Activated naive CD4-positive, alpha-beta T cell treated with anti-CD3 and anti-CD28 coated beads for 36 hours (primary cell): Measurements from ENCODE around the gene CEP78. TPM values are rescaled to one million over a fixed set of nuclear protein-coding genes. Genes with fewer than 3 reads are reported as not detected.
"Not testable (repeated sequence)": the region's sequence is repeated elsewhere in the genome, so short reads cannot be mapped to it uniquely, and the experiment has no call there.

ENCODE experiments used
- CTCF ChIA-PET: fragments of 350-600 bp; sonication (Branson Sonifier 250); formaldehyde crosslinking; loops from one replicate; lab custom pipeline; 2021; ENCODE audit warnings: antibody characterized with exemption; lab: Charles Lee
- DNase-seq: peaks from one replicate; pipeline ENCODE4 v3.0.0-alpha.2; 2020
- H3K27ac Mint-ChIP-seq: one replicate; pipeline ENCODE4 v1.8.0; 2021; ENCODE audit warnings: mild to moderate bottlenecking, mixed read lengths
- H3K27me3 Mint-ChIP-seq: one replicate; pipeline ENCODE4 v1.8.0; 2021; ENCODE audit warnings: low read depth, mixed read lengths
- H3K36me3 Mint-ChIP-seq: one replicate; pipeline ENCODE4 v1.8.0; 2021; ENCODE audit warnings: low read depth, mixed read lengths
- H3K4me1 Mint-ChIP-seq: one replicate; pipeline ENCODE4 v1.8.0; 2021; ENCODE audit warnings: low read depth, mixed read lengths
- H3K4me3 Mint-ChIP-seq: one replicate; pipeline ENCODE4 v1.8.0; 2021; ENCODE audit warnings: mild to moderate bottlenecking, moderate library complexity, mixed read lengths
- H3K9me3 Mint-ChIP-seq: one replicate; pipeline ENCODE4 v1.8.0; 2021; ENCODE audit warnings: mixed read lengths
- intact Hi-C: fragments of 100-400 bp; cut with micrococcal nuclease; formaldehyde crosslinking; loops from one replicate; pipeline ENCODE4 v1.15.1; 2023
- total RNA-seq, 2 experiments: library from RNA; stranded (reverse); gene quantifications; one replicate each; pipeline ENCODE4 v1.2.3, GENCODE V29; 2021

Gene CEP78
- total RNA-seq, 2 experiments from 2014 or later: 39.5 to 39.7 TPM

DNA sequence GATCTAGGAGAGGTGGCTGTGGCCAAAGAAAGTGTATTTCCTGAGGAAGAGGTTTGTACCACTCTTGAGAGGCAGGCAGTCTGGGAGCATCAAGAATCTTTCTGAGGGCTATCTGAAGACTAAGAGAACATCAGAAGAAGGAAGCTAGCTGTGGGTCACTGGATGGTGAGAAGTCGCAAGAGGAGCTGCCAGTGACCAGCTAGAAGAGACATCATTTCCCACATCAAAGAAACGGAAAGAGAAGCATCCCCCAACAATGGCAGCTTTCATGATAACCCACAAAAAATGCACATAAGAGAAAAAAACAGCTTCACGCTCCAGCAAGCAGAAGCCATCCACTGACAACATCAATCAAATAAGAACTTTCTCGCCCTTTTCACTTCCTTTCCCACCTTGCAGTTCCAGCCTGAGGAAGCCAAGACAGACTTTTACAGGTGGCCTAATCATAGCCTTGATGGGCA is 25.0 kb upstream of the CEP78 start:
- Mint-ChIP-seq H3K4me3 (no peak overlapping the region), H3K4me1 (peaks cover 31% of the 10 kb centered on the region), H3K36me3 (no peaks in the 10 kb centered on the region), H3K27ac (no peak overlapping the region), H3K9me3 (peaks cover 6% of the 10 kb centered on the region), H3K27me3 (no peaks in the 10 kb centered on the region)
- DNase-seq: peak; percentile 9
- intact Hi-C loops: loop anchor here (5.0 to 10.0 kb wide), 2 partner anchors 366 to 464 kb away; no protein-coding TSS in a partner anchor
- CTCF ChIA-PET: no interaction called here

DNA sequence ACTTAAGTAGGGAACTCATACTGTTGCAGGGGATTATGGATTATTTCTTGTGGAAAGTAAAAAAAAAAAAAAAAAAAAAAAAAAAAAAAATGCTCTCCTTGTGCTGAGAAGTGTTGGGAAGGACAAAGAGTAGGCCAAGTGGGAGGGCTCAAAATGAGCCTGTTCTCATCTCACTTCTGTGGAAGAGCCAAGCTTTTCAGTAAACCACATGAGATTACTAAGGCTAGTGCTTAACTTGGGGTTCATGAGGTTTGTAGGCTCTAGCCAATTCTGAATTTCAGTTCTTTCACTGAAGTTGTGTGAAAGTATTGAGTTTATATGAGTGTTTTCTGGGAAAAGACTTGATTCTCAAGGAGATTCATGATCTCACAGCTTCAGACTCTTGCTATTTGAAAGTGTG is 23.0 kb upstream of the CEP78 start:
- H3K9me3 Mint-ChIP-seq: no peaks in the 10 kb centered on the region
- no peaks in the 10 kb centered on the region for H3K27me3 Mint-ChIP-seq
- H3K27ac Mint-ChIP-seq: no peak overlapping the region
- CTCF ChIA-PET: interaction anchor here (0.6 to 1.7 kb wide), 4 partner anchors 23 to 792 kb away, joined by 3 to 4 read pairs (median 4); partner anchors contain the start of gene CEP78
- no peaks in the 10 kb centered on the region for H3K36me3 Mint-ChIP-seq
- intact Hi-C loops: loop anchor here (1.0 to 10.0 kb wide), 7 partner anchors 81 to 754 kb away; no protein-coding TSS in a partner anchor
- H3K4me3 Mint-ChIP-seq: no peak overlapping the region
- peaks cover 31% of the 10 kb centered on the region for H3K4me1 Mint-ChIP-seq
- no peak for DNase-seq

DNA sequence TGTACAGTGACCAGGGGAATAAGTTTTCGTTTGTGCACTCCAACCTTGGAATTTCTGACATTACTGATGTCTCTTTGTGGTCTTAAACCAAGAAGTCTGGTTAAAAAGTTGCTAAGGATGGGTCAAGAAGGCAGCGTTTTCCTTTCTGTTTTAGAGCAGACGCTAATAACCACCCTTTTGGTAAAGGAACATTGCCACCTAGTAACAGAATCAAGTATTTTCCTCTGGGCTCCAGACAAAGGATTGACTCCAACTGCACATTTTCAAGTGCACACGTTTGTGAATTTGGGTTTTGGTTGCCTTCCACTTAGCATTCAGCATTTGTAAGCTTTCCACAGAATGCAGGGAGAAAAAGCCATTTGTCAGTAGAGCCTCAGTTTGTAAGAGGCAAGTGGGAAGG is 22.2 kb upstream of the CEP78 start:
- Mint-ChIP-seq H3K4me3 (no peak overlapping the region), H3K27me3 (no peaks in the 10 kb centered on the region), H3K27ac (no peak overlapping the region), H3K4me1 (peaks cover 31% of the 10 kb centered on the region), H3K9me3 (no peaks in the 10 kb centered on the region), H3K36me3 (no peaks in the 10 kb centered on the region)
- intact Hi-C loops: loop anchor here (1.0 to 10.0 kb wide), 7 partner anchors 81 to 755 kb away; no protein-coding TSS in a partner anchor
- no peak for DNase-seq
- CTCF ChIA-PET: interaction anchor here (1.1 to 1.7 kb wide), 3 partner anchors 9 to 236 kb away, joined by 3 to 4 read pairs (median 3); partner anchors contain the start of gene CEP78

DNA sequence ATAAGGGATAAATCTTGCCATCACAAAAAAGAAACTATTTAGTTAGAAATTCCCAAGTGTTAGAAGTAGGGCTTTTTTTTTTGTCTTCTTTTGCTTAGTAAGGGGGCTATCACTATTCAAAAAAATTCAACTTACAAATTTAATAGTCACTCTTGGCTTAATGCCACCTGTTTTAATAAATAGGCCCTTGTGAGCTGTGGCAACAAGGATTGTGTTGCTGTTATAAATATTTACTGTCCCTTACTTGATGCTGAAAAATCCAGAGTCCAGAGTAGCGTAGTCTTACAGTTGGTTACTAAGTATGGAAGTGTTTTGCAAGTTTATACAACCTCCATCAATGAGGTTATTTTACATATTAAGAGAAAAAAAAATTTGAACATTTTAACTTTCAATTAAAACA is 21.4 kb upstream of the CEP78 start:
- Mint-ChIP-seq H3K4me1 (peaks cover 31% of the 10 kb centered on the region), H3K27ac (no peak overlapping the region), H3K9me3 (no peaks in the 10 kb centered on the region), H3K36me3 (no peaks in the 10 kb centered on the region), H3K27me3 (no peaks in the 10 kb centered on the region), H3K4me3 (no peak overlapping the region)
- CTCF ChIA-PET: interaction anchor here (0.6 to 1.3 kb wide), 6 partner anchors 8 to 758 kb away, joined by 3 to 9 read pairs (median 3); no protein-coding TSS in a partner anchor
- DNase-seq: no peak
- intact Hi-C loops: loop anchor here (5.0 to 10.0 kb wide), 2 partner anchors 370 to 467 kb away; no protein-coding TSS in a partner anchor

DNA sequence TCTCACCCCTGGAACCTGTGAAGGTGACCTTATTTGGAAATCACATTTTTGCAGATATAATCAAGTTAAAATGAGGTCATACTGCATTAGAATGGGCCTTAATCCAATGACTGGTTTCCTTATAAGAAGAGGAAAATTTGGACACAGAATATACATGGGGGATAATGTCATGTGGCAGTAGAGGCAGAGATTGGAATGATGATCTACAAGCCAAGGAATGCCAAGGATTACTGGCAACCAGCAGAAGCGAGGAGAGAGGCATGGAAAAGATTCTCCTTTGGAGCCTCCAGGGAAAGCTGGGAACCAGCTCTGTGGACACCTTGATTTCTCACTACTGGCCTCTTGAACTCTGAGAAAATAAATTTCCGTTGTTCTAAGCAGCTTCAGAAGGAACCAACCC is 20.2 kb upstream of the CEP78 start:
- Mint-ChIP-seq H3K27ac (no peak overlapping the region), H3K27me3 (no peaks in the 10 kb centered on the region), H3K4me3 (no peak overlapping the region), H3K4me1 (peaks cover 23% of the 10 kb centered on the region), H3K9me3 (no peaks in the 10 kb centered on the region), H3K36me3 (no peaks in the 10 kb centered on the region)
- DNase-seq: no peak
- intact Hi-C loops: loop anchor here (10.0 kb wide), 1 partner anchor 371 kb away; no protein-coding TSS in a partner anchor
- CTCF ChIA-PET: interaction anchor here (0.8 to 1.4 kb wide), 5 partner anchors 13 to 759 kb away, joined by 3 to 9 read pairs (median 3); no protein-coding TSS in a partner anchor

DNA sequence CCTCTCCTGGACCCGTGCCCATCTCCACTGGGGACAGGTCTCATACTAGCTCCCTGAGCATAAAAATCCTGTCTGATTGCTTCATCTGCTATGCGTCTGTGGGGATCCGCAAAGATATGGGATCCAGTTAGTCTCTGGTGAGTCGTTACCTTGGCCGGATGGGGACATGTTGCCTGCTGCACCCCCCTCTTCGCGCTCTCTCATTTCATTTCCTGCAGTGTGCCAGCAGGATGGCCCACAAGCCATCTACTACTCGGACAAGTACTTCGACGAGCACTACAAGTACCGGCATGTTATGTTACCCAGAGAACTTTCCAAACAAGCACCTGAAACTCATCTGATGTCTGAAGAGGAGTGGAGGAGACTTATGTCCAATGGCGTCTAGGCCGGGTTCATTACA is 17.0 kb upstream of the CEP78 start:
- Mint-ChIP-seq H3K9me3 (no peaks in the 10 kb centered on the region), H3K4me3 (no peak overlapping the region), H3K36me3 (no peaks in the 10 kb centered on the region), H3K27ac (no peak overlapping the region), H3K4me1 (no peaks in the 10 kb centered on the region), H3K27me3 (no peaks in the 10 kb centered on the region)
- intact Hi-C loops: loop anchor here (10.0 kb wide), 1 partner anchor 374 kb away; no protein-coding TSS in a partner anchor
- no peak for DNase-seq
- CTCF ChIA-PET: no interaction called here

DNA sequence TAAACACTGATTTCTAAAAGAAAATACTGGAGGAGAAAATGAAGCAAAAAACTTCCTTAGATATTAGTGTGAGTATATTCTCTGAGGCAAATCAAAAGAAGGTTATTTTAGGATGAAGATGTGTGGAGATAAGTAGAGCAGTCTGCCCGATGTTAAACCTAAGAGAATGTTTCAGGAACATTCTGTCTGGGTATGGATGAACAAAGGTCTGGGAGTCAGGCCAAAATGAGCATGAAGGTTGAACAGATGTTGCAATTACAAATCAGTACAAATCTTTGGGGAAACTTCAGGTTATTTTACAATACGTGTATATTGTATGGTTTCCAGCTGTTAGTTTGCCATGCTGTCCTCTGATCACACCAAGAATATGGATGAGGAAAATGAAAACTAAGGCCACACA is 14.4 kb upstream of the CEP78 start:
- intact Hi-C loops: no loop called here
- no peaks in the 10 kb centered on the region for H3K4me1 Mint-ChIP-seq
- no peak overlapping the region for H3K4me3 Mint-ChIP-seq
- no peaks in the 10 kb centered on the region for H3K27me3 Mint-ChIP-seq
- H3K9me3 Mint-ChIP-seq: no peaks in the 10 kb centered on the region
- no peak overlapping the region for H3K27ac Mint-ChIP-seq
- H3K36me3 Mint-ChIP-seq: no peaks in the 10 kb centered on the region
- DNase-seq: no peak
- CTCF ChIA-PET: interaction anchor here (1.4 kb wide), 1 partner anchor 7 kb away, joined by 3 read pairs; no protein-coding TSS in a partner anchor

DNA sequence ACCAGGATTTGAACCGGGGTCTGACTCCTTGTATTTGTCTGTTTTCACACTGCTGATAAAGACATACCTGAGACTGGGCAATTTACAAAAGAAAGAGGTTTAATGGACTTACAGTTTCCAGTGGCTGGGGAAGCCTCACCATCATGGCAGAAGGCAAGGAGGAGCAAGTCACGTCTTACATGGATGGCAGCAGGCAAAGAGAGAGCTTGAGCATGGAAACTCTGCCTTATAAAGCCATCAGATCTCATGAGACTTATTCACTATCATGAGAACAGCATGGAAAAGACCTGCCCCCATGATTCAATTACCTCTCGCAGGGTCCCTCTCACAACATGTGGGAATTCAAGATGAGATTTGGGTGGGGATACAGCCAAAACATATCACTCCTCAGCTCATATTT is 14.0 kb upstream of the CEP78 start:
- H3K4me1 Mint-ChIP-seq, H3K9me3 Mint-ChIP-seq, H3K27me3 Mint-ChIP-seq, H3K4me3 Mint-ChIP-seq, DNase-seq, H3K36me3 Mint-ChIP-seq, H3K27ac Mint-ChIP-seq, intact Hi-C loops: not testable (repeated sequence)
- CTCF ChIA-PET: interaction anchor here (1.4 kb wide), 1 partner anchor 8 kb away, joined by 3 read pairs; no protein-coding TSS in a partner anchor

DNA sequence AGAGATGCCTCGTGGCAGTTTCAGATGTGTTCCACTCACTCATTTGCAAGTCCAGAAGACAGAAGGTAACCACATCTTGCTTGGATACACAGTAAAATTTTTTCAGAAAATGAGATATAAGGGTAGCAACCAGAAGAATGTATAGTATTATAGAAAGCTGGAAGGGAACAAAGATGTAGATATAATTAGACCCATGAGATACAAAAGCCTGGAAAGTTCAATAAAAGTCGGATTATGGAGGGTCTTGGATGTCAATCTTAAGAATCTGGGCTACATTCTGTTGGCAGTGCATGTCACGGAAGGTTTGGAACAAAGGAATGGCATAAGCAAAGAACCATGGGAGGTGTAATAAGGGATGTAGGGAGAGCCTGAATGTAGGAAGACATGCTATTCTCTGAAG is 5.1 kb upstream of the CEP78 start:
- intact Hi-C loops: loop anchor here (10.0 kb wide), 1 partner anchor 1344 kb away; the partner anchor contains the start of gene TLE4

DNA sequence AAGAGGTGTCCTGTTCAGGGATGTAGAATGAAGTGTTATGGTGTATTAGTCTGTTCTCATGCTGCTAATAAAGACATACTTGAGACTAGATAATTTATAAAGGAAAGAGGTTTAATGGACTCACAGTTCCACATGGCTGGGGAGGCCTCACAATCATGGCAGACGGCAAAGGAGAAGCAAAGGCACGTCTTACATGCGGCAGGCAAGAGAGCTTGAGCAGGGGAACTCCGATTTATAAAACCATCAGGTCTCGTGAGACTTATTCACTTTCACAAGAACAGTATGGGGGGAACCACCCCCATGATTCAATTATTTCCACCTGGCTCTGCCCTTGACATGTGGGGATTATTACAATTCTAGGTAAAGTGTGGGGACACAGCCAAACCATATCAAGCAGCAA is 3.4 kb upstream of the CEP78 start:
- H3K27me3 Mint-ChIP-seq, H3K9me3 Mint-ChIP-seq, H3K4me3 Mint-ChIP-seq, H3K36me3 Mint-ChIP-seq, H3K27ac Mint-ChIP-seq, CTCF ChIA-PET, DNase-seq: not testable (repeated sequence)
- intact Hi-C loops: loop anchor here (10.0 kb wide), 1 partner anchor 1342 kb away; the partner anchor contains the start of gene TLE4
- peaks cover 14% of the 10 kb centered on the region for H3K4me1 Mint-ChIP-seq

More for the DNA sequence above, 5.1 kb upstream of the CEP78 start:
- no peak for DNase-seq
- CTCF ChIA-PET: no interaction called here
- no peaks in the 10 kb centered on the region for H3K9me3 Mint-ChIP-seq
- no peaks in the 10 kb centered on the region for H3K27me3 Mint-ChIP-seq
- H3K4me3 Mint-ChIP-seq: no peak overlapping the region
- no peaks in the 10 kb centered on the region for H3K36me3 Mint-ChIP-seq
- H3K27ac Mint-ChIP-seq: no peak overlapping the region
- H3K4me1 Mint-ChIP-seq: peaks cover 10% of the 10 kb centered on the region

DNA sequence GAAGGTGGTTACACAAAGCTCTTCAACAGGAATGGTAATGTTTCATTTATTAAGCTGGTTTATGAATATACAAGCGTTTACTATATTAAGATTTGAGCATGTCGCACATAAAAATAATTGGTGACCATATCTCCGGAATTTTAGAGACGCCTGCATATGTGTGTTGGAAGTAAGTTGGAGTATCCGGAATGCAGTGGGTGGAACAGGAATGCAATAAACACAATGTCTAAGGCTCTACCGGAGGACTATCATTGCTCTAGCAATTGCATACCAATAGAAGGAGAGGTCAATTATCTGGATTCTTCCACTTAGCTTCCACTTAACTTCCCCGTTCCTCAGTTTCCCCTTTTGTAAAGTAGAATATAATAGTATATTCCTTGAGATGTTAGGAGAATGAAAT is 1.1 kb upstream of the CEP78 start:
- no peak for DNase-seq
- Mint-ChIP-seq H3K27me3 (no peaks in the 10 kb centered on the region), H3K4me1 (peaks cover 33% of the 10 kb centered on the region), H3K27ac (peak overlapping the region; percentile 33), H3K9me3 (no peaks in the 10 kb centered on the region), H3K4me3 (peak overlapping the region; percentile 96), H3K36me3 (peaks cover 12% of the 10 kb centered on the region)
- CTCF ChIA-PET: interaction anchor here (1.1 kb wide), 1 partner anchor 10 kb away, joined by 3 read pairs; no protein-coding TSS in a partner anchor
- intact Hi-C loops: loop anchor here (5.0 to 10.0 kb wide), 3 partner anchors 758 to 1340 kb away; partner anchors contain the start of genes TLE4 and VPS13A

DNA sequence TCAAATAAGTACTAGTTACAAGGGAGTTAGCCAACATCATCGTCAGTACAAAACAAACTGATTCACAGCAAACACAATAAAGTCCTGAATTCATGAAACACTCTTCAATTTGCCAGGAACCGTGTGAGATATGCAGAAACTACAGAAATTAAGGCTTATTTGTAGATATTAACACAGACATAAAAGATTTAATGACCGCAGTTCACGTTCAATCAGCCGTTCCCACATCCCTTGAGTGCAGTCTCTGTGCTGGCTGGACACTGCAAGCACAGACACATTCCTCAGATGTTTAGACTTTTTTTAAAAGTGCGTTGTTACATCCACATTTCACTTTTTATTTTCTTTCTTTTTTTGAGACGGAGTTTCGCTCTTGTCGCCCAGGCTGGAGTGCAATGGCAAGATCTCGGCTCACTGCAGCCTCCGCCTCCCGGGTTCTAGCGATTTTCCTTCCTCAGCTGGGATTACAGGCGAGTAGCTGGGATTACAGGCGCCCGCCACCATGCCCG is 566 bp upstream of the CEP78 start:
- CTCF ChIA-PET: no interaction called here

More for the DNA sequence above, 566 bp upstream of the CEP78 start:
- Mint-ChIP-seq H3K27me3 (no peaks in the 10 kb centered on the region), H3K4me1 (peaks cover 33% of the 10 kb centered on the region), H3K9me3 (no peaks in the 10 kb centered on the region), H3K27ac (peak overlapping the region; percentile 91), H3K4me3 (peak overlapping the region; percentile 96), H3K36me3 (peaks cover 16% of the 10 kb centered on the region)
- no peak for DNase-seq
- intact Hi-C loops: loop anchor here (5.0 to 10.0 kb wide), 3 partner anchors 758 to 1339 kb away; partner anchors contain the start of genes TLE4 and VPS13A
